WTC11 (cell line): Measurements from ENCODE around the gene GOLGA8J. TPM values are rescaled to one million over a fixed set of nuclear protein-coding genes. Genes with fewer than 3 reads are reported as not detected.

Source experiments
- ATAC-seq: fragments of 200-7000 bp; cut with Tn5 transposase; 2 replicates; pipeline ENCODE4 v1.10.0; 2021; ENCODE audit warnings: mild to moderate bottlenecking, moderate library complexity
- CTCF ChIA-PET: fragments of 300-600 bp; sonication (Branson Sonifier 250); formaldehyde crosslinking; loops from one replicate; lab custom pipeline; 2021; ENCODE audit warnings: antibody characterized with exemption; lab: Charles Lee
- POLR2A ChIA-PET: fragments of 350-600 bp; sonication (Branson Sonifier 250); formaldehyde crosslinking; loops from one replicate; lab custom pipeline; 2021; ENCODE audit warnings: antibody characterized with exemption; lab: Charles Lee
- DNase-seq: peaks from one replicate; pipeline ENCODE4 v3.0.0; 2021; ENCODE audit warnings: low spot score
- H3K27ac Mint-ChIP-seq: 2 replicates; pipeline ENCODE4 v1.8.0; 2021; ENCODE audit warnings: mixed read lengths
- H3K27me3 Mint-ChIP-seq: 2 replicates; pipeline ENCODE4 v1.8.0; 2021; ENCODE audit warnings: low read depth, mild to moderate bottlenecking, moderate library complexity, mixed read lengths
- H3K36me3 Mint-ChIP-seq: 2 replicates; pipeline ENCODE4 v1.8.0; 2021; ENCODE audit warnings: mixed read lengths
- H3K4me1 Mint-ChIP-seq: 2 replicates; pipeline ENCODE4 v1.8.0; 2022; ENCODE audit warnings: mixed read lengths
- H3K4me3 Mint-ChIP-seq: 2 replicates; pipeline ENCODE4 v1.8.0; 2021; ENCODE audit warnings: mild to moderate bottlenecking, moderate library complexity, mixed read lengths
- H3K9me3 Mint-ChIP-seq: 2 replicates; pipeline ENCODE4 v1.8.0; 2021; ENCODE audit warnings: mixed read lengths
- AR ChIP-seq: fragments of 250-450 bp; sonication (Bioruptor Pico); IDR thresholded peaks from 2 replicates; pipeline ENCODE4 v1.9.0; 2021; ENCODE audit warnings: mild to moderate bottlenecking
- E2F4 ChIP-seq: sonication (generic); formaldehyde crosslinking; IDR thresholded peaks from 2 replicates; pipeline ENCODE4 v1.8.1; 2022; ENCODE audit warnings: low read depth, mild to moderate bottlenecking, moderate library complexity, missing genetic modification reagents, borderline replicate concordance
- ESRRA ChIP-seq: sonication (generic); formaldehyde crosslinking; IDR thresholded peaks from 2 replicates; pipeline ENCODE4 v1.8.1; 2022; ENCODE audit warnings: mild to moderate bottlenecking, missing genetic modification reagents, borderline replicate concordance
- ETV6 ChIP-seq: sonication (generic); formaldehyde crosslinking; IDR thresholded peaks from 2 replicates; pipeline ENCODE4 v1.8.1; 2022; ENCODE audit warnings: mild to moderate bottlenecking, missing genetic modification reagents
- GABPB1 ChIP-seq: sonication (generic); formaldehyde crosslinking; IDR thresholded peaks from 2 replicates; pipeline ENCODE4 v1.8.1; 2023; ENCODE audit warnings: mild to moderate bottlenecking, missing genetic modification reagents
- IRF2 ChIP-seq: sonication (generic); formaldehyde crosslinking; IDR thresholded peaks from 2 replicates; pipeline ENCODE4 v1.8.0; 2022; ENCODE audit warnings: low read depth, missing genetic modification reagents, borderline replicate concordance
- MYBL2 ChIP-seq: sonication (generic); formaldehyde crosslinking; IDR thresholded peaks from 2 replicates; pipeline ENCODE4 v1.8.1; 2023; ENCODE audit warnings: mild to moderate bottlenecking, moderate library complexity, missing genetic modification reagents
- PRRX2 ChIP-seq: fragments of 250-450 bp; sonication (Bioruptor Pico); IDR thresholded peaks from 2 replicates; pipeline ENCODE4 v1.8.0; 2021; ENCODE audit warnings: mild to moderate bottlenecking
- RELA ChIP-seq: sonication (generic); formaldehyde crosslinking; IDR thresholded peaks from 2 replicates; pipeline ENCODE4 v1.8.1; 2022; ENCODE audit warnings: missing genetic modification reagents, mild to moderate bottlenecking, borderline replicate concordance
- RORB ChIP-seq: fragments of 250-450 bp; sonication (Bioruptor Pico); IDR thresholded peaks from 2 replicates; pipeline ENCODE4 v1.9.0; 2021; ENCODE audit warnings: mild to moderate bottlenecking
- SMAD3 ChIP-seq: sonication (generic); formaldehyde crosslinking; IDR thresholded peaks from 2 replicates; pipeline ENCODE4 v1.8.0; 2022; ENCODE audit warnings: missing genetic modification reagents, mild to moderate bottlenecking, borderline replicate concordance
- ZBTB21 ChIP-seq: sonication (generic); formaldehyde crosslinking; IDR thresholded peaks from 2 replicates; pipeline ENCODE4 v1.8.1; 2023; ENCODE audit warnings: mild to moderate bottlenecking, missing genetic modification reagents, borderline replicate concordance
- ZMAT4 ChIP-seq: fragments of 250-450 bp; sonication (Bioruptor Pico); IDR thresholded peaks from 2 replicates; pipeline ENCODE4 v1.9.0; 2021; ENCODE audit warnings: mild to moderate bottlenecking
- ZNF219 ChIP-seq: sonication (generic); formaldehyde crosslinking; IDR thresholded peaks from 2 replicates; pipeline ENCODE4 v1.8.0; 2023; ENCODE audit warnings: missing genetic modification reagents, mild to moderate bottlenecking, borderline replicate concordance
- ZNF281 ChIP-seq: sonication (generic); formaldehyde crosslinking; IDR thresholded peaks from 2 replicates; pipeline ENCODE4 v1.8.0; 2023; ENCODE audit warnings: mild to moderate bottlenecking, missing genetic modification reagents
- ZNF317 ChIP-seq: sonication (generic); formaldehyde crosslinking; IDR thresholded peaks from 2 replicates; pipeline ENCODE4 v1.8.1; 2023; ENCODE audit warnings: low read depth, mild to moderate bottlenecking, moderate library complexity, missing genetic modification reagents, borderline replicate concordance
- ZNF512 ChIP-seq: sonication (generic); formaldehyde crosslinking; IDR thresholded peaks from 2 replicates; pipeline ENCODE4 v1.8.1; 2022; ENCODE audit warnings: missing genetic modification reagents, borderline replicate concordance
- ZNF532 ChIP-seq: fragments of 250-450 bp; sonication (Bioruptor Pico); IDR thresholded peaks from 2 replicates; pipeline ENCODE4 v1.9.0; 2021; ENCODE audit warnings: mild to moderate bottlenecking, borderline replicate concordance
- total RNA-seq: library from RNA; stranded (reverse); gene quantifications from 3 replicates; pipeline ENCODE4 v1.2.3, GENCODE V29; 2021

Gene GOLGA8J
- total RNA-seq, 1 experiment from 2014 or later = 0.33 TPM

- Mint-ChIP-seq H3K4me3 (no peak overlapping the region), H3K27ac (no peak overlapping the region), H3K9me3 (no peaks in the 10 kb centered on the region; the same call in 1 of the 2 replicates), H3K36me3 (no peaks in the 10 kb centered on the region), H3K4me1 (peaks cover 3% of the 10 kb centered on the region), H3K27me3 (peaks cover 3% of the 10 kb centered on the region; the same call in 1 of the 2 replicates)
- CTCF ChIA-PET = no interaction called here
- TF ChIP-seq IRF2 (CRISPR knock-in tag) = no peak
- TF ChIP-seq GABPB1 = no peak
- POLR2A ChIA-PET = no interaction called here
- no peak for DNase-seq
- no peak for ATAC-seq
Measured at GRCh38 chr15:30063835-30064546, 18.8 kb upstream of the GOLGA8J start.

GRCh38 chr15:30065025-30065801 is 17.5 kb upstream of the GOLGA8J start:
- Mint-ChIP-seq H3K36me3 (no peaks in the 10 kb centered on the region), H3K9me3 (no peaks in the 10 kb centered on the region; the same call in 1 of the 2 replicates), H3K27ac (no peak overlapping the region), H3K27me3 (peaks cover 3% of the 10 kb centered on the region; the same call in 1 of the 2 replicates), H3K4me3 (no peak overlapping the region), H3K4me1 (peaks cover 3% of the 10 kb centered on the region)
- ChIA-PET POLR2A (no interaction called here), CTCF (no interaction called here)
- ATAC-seq = no peak
- DNase-seq = no peak
- TF ChIP-seq ZMAT4 (CRISPR knock-in tag) (no peak), ESRRA (CRISPR knock-in tag) (no peak), ZNF219 (CRISPR knock-in tag) (no peak), ZNF317 (CRISPR knock-in tag) (no peak), ETV6 (CRISPR knock-in tag) (no peak), RORB (no peak), E2F4 (CRISPR knock-in tag) (no peak), SMAD3 (CRISPR knock-in tag) (no peak), AR (CRISPR knock-in tag) (no peak), ZNF512 (no peak), RELA (CRISPR knock-in tag) (no peak), ZBTB21 (CRISPR knock-in tag) (no peak), ZNF532 (CRISPR knock-in tag) (no peak), ZNF281 (CRISPR knock-in tag) (no peak), PRRX2 (CRISPR knock-in tag) (no peak), MYBL2 (CRISPR knock-in tag) (no peak)
